GM19328 (cell line): ENCODE data around the gene RCOR2.

ENCODE experiments used
- ATAC-seq: cut with Tn5 transposase; IDR thresholded peaks from one replicate; pipeline ENCODE4 v1.9.1; 2021; ENCODE audit warnings: mild to moderate bottlenecking, moderate library complexity; ENCODE audit not compliant: unreplicated experiment

RCOR2 gene

GRCh38 chr11:63923319-63923718 lies 6.4 kb upstream of the RCOR2 start:
- ATAC-seq = no peak

DNA sequence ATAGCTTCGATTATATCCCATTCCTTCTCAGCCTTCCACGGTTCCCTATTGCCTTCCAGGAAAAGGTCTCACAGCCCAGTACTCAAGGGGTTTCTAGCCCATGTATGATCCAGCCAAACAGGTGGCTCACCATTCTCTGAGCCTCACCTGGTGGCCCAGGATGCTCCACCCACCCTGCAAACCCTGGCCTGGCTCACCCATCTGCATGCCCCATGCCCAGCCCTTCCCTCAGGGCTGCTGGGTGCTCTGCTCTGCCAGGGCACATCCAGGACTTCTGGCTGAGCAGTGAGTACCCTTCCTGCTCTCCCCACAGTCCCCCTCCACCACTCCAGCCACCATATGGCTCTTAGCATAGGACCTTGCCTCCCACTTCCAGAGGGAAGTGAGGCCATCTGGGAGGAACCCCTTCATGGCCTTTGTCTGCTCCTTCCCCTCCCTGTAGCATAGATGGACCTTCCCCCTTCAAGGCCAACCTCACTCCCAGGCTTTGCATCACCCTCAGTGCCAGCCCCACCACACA lies 5.8 kb upstream of the RCOR2 start:
- ATAC-seq = no peak

DNA sequence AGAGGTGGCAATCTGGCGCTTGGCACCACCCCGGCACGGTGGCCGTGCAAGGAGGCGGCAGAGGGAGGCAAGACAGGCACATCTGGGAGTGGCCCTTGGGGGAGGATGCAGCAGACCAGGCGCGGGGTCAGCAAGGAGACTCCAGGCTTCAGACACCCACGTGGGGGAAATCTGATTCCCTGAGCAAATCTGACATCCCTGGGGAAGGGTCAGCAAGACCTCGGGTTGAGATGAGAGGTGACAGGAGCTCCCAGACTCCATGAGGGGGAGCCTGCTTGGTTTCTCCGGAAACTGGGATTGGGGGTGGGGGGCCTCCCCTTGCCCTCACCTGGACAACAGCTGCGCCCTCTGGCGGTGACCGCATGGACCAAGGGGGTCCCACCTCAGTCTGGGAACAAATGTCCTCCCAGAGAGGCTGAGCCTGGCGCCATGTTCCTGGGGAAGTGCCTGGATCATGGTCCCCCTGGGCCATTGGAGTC lies 4.0 kb upstream of the RCOR2 start:
- ATAC-seq = no peak

DNA sequence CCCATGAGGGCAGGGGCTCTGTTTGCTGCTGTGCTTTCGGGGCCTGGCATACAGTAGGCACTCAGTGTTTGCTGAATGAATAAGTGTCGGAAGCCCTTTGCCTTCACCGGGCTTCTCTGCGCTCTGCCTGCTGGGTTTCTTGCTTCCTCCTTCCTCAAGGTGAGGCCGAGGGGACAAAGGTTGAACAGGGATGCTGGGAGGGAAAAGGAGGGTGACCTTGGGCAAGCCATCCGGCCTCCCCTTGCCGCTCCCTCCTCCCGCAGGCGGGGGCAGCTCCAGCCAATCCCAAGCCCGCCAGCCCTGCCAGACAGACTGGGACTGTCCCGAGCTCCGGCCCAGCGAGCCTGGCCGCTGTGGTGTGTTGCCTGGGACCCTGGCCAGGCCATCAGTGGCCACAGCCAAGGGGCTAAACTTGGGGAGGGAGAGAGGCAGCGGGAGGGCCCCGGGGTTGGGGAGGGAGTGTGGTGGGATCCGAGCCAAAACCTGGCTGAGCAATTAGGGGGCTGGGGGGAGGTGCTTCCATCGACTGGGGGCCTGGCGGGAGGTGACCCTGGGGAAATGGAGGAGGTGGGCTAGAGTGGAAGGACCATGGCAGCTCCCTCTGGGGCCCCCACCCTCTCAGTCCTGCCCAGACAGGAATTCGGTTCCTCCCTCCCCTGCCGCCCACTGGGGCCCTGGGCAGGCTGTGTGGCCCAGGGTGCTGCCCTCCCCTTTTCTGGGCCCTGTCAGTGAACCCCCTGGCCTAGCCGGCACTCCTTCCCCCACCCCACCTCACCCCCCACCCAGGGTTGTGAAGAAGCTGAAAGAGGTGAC lies 3.4 kb upstream of the RCOR2 start:
- ATAC-seq = no peak

- ATAC-seq = no peak
Measured at GRCh38 chr11:63919267-63920125, 2.5 kb upstream of the RCOR2 start.

DNA sequence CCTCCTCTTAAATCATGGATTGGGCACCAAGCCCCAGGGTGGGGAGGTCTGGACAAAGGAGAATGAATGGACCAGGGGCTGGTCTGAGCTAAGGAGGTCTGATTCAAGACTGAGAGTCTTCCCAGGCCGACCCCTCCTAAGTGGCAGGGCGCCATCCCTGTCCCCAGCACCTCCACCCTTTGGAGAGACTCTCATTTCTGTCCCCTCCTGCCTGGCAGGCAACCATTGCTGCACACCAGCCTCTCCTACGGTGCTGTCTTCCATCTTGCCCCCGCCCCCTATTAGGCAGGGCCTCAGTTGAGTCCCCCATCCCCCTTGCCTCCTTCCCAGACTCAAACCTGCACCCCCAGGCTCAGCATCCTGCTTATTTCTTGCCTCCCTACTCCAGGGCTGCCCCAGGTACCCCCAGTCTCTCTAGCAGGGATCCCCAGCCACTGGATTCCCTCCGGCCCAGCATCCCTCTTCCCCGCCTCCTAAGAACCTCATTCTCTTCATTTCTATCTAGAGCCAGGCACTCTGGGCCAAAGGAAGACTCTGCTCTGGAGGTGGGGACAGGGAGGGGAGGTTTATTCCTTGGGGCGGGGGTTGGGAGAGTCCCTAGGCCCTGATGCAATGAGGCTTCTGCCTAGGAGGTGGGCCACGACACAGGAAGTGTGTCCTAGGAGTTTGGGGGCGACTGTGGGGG lies 1.7 kb upstream of the RCOR2 start:
- ATAC-seq = no peak

- ATAC-seq = no peak
Measured at GRCh38 chr11:63917692-63918506, 935 bp upstream of the RCOR2 start.

DNA sequence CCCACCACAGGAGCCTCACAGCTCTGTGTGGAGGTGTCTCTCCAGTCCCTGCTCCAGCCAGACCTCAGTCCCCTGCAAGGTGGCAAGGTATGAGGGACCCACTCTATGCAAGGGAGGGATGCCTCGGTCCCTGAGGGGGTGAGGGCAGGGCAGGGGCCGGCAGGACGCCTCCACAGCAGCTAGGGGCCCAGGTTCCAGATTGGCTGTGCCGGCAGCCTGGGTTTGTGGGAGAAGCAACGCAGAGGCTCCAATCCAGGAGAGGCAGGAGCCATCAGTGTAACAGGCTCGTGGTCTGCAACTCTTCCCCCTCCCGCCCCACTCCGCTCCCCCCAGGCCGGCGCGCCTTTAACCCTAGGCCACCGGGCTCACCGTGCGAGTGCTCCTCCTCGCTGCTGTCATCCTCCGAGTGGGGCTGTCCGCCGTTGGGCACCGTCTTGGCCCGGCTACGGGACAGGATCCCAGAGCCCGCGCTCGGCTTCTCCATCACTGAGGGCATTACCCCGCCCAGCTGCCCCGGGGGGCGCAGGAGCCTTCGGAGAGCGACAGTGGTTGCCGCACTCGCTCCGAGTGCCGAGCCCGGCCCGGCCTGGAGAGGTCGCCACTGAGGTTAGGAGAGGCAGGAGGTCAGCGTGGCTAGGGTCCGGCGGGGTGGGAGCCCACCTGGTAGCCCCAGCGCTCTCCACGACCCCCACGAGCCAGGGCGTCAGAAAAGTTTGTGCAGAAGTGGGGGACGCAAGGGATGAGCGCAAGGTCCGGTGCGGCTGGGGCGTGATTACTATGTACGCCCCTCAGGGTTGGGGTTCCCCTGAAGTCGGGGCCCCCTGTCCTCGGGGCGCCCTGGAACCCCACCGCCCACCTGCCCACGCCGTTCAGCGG lies 765 bp downstream of the RCOR2 start:
- ATAC-seq = no peak

DNA sequence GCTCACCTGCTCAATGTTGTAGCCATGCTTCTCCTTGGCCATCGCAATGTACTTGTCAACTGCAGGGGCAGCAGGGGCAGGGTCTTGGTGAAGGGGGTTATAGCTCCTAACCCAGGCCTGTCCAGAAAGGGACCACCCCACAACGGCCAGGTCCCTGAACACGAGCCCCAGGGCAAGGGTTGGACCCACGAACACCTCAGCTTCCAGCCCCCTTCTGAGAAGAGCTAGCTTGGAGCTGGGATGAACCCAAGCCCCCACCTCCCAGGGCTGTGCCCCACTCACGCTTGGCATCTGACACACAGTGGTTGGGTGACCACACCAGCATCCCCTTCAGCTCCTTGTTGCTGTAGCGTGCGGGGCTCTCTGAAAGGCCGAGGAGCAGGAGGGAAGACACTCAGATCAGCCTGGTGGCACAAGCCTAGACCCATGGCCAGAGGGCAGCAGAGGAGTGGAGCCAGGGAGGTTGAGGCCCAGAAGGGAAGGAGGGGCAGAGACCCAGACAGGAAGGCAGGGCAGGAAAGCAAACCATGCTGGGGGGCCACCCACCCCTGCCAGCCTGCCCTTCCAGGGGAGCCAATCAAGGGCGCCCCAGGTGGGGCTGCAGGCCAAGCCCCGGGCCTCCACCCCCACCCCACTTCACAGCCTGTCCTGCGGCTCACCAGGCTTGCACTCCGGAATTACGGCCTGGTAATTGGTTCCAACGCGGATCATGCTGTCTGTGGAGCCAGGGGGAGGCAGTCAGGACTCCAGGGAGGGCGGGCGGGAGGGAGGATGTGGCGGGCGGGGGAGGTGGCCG lies 1.9 kb downstream of the RCOR2 start:
- ATAC-seq = no peak

DNA sequence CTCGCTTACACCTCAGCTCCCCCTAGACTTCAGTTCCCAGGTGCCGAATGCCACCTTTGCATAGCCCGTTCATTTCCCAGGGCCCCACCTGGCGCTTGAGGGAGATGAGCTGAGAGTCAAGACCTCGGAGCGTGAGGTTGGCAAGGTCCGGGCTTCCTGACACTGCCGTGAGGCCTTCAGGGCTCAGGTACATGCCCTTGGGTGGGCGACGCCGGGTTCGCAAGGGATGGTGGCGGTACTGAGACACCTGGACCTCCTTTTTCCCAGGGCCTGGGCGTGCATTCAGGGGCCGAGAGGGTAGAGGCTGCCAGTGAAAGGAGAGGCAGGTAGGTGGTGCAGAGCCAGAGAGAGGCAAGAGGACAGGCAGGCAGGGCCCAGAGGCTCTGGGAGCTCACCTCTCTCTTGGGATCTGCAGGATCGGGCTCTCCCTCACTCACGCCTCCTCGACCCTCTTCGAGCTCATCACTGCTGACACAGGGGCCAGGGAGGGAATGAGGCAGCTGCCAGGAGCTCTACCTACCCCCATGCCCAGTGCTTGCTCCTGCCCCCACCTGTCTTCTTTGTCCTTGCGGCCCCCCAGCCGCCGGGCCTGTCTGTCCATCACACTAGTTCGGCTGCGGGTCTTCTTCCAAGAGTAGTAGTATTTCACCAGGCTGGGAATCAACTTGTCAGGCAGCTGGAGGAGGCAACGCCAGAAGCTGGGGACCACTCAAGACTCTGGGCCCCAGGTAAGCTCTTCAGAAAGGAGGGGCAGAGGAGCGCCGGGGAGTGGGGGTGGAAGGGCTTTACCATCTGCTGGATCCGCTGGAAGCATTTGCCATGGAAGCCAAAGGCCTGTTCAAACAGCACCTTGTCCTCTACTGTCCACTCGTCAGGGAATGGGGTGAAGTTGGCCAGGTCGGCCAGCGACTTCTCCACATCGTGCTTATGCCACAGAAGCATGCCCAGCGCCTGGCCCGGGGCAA lies 2.8 kb downstream of the RCOR2 start:
- no peak for ATAC-seq

DNA sequence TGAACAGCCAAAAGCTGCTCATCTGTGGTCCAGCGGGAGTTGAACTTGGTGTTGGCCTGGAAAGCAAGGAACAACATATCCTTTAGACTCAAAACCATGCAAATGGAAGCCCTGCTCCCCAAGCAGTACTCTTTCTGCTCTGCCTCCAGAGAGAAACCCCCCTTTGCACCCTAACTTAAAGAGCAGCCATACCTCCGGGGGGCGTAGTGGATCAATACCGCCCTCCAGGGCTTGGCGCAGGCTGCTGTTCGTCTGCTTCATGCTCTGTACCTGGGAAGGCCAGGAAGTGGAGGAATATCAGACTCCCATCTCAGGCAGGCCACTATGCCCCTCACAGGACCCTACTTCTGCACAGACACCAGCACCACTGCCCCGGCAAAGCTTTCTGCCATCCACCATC lies 4.3 kb downstream of the RCOR2 start:
- ATAC-seq = no peak

DNA sequence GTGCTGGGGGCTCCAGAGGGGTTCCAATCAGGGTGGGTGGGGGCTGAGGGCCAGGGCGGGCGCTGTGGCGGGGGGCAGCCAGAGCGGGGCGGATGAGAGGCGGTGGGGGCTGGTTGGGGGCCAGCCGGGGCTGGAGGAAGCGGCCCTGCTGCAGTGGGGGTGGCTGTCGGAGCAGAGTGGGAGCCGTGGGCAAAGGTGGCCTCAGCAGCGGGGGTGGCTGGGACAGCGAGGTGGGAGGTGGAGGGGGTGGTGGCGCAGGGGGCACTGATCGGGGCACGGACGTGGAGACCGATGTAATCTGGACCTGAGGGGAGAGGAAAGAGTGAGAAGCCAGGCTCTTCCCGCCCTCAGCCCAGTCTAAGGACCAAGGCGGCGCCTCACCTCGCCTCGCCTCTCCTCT lies 5.1 kb downstream of the RCOR2 start:
- no peak for ATAC-seq

GRCh38 chr11:63911440-63911839 lies 5.5 kb downstream of the RCOR2 start:
- ATAC-seq = no peak

GRCh38 chr11:63910675-63911074 lies 6.3 kb downstream of the RCOR2 start:
- no peak for ATAC-seq

GRCh38 chr11:63909591-63910506 lies 7.1 kb downstream of the RCOR2 start:
- no peak for ATAC-seq

DNA sequence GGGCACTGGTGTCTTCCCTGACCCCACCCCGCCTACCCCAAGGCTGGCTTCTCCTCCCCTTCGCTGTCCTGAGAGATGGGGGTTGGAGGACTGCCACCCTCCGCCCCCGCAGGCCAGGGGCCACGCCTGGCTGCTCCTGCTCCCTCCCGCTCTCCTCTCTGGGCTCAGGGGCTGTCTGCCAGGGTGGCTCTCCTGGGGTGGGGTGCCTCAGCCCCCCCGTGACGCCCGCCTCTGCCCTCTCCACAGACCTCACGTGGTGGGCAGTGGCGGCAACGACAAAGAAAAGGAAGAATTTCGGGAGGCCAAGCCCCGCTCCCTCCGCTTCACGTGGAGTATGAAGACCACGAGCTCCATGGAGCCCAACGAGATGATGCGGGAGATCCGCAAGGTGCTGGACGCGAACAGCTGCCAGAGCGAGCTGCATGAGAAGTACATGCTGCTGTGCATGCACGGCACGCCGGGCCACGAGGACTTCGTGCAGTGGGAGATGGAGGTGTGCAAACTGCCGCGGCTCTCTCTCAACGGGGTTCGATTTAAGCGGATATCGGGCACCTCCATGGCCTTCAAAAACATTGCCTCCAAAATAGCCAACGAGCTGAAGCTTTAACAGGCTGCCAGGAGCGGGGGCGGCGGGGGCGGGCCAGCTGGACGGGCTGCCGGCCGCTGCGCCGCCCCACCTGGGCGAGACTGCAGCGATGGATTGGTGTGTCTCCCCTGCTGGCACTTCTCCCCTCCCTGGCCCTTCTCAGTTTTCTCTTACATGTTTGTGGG lies 8.1 kb downstream of the RCOR2 start:
- no peak for ATAC-seq
